Stimulated activated CD4-positive, alpha-beta T cell treated with anti-CD3 and anti-CD28 coated beads, Interleukin-4, amount 100 ng/mL, for 4 hours (primary cell): ENCODE results near the gene BSPRY.
"Not testable (repeated sequence)": the region's sequence is repeated elsewhere in the genome, so short reads cannot be mapped to it uniquely, and the experiment has no call there.

Experiments
- DNase-seq, 2 experiments: peaks; one replicate each; pipeline ENCODE4 v3.0.0-alpha.2; 2020

The BSPRY gene

GRCh38 chr9:113373256-113373655 is 23.9 kb downstream of the BSPRY start:
- DNase-seq: no peak

- no peak for DNase-seq
Measured at GRCh38 chr9:113373676-113374392, 24.5 kb downstream of the BSPRY start.

GRCh38 chr9:113375057-113376023 is 26.0 kb downstream of the BSPRY start:
- DNase-seq: no peak

GRCh38 chr9:113376634-113377567 is 27.6 kb downstream of the BSPRY start, which contains the start of gene HDHD3:
TSS of gene HDHD3 (minus strand) at chr9:113376986. CDS start at chr9:113374354, 2,632 bp downstream.
- DNase-seq: peak; percentile 74 to 81

DNA sequence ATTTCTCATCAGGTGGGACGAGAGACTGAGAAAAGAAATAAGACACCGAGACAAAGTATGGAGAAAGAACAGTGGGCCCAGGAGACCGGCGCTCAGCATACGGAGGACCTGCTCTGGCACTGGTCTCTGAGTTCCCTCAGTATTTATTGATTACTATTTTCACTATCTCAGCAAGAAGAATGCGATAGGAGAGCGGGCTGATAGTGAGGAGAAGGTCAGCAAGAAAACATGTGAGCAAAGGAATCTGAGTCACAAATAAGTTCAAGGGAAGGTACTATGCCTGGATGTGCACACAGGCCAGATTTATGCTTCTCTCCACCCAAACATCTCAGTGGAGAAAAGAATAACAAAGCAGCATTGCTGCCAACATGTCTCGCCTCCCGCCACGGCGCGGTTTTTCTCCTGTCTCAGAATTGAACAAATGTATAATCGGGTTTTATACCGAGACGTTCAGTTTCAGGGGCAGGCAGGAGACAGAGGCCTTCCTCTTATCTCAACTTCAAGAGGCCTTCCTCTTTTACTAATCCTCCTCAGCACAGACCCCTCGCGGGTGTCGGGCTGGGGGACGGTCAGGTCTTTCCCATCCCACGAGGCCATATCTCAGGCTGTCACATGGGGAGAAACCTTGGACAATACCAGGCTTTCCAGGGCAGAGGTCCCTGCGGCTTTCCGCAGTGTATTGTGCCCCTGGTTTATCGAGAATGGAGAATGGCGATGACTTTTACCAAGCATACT is 29.9 kb downstream of the BSPRY start:
- DNase-seq: not testable (repeated sequence)

DNA sequence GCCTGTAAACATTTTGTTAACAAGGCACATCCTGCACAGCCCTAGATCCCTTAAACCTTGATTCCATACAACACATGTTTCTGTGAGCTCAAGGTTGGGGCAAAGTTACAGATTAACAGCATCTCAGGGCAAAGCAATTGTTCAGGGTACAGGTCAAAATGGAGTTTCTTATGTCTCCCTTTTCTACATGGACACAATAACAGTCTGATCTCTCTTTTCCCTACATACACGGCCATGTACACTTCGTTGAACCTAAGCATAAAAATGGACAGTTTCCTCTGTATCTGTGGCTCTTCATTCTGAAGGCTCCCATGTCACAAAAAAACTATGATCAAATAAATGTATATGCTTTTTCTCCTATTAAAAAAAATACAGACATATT is 30.5 kb downstream of the BSPRY start:
- not testable (repeated sequence) for DNase-seq

DNA sequence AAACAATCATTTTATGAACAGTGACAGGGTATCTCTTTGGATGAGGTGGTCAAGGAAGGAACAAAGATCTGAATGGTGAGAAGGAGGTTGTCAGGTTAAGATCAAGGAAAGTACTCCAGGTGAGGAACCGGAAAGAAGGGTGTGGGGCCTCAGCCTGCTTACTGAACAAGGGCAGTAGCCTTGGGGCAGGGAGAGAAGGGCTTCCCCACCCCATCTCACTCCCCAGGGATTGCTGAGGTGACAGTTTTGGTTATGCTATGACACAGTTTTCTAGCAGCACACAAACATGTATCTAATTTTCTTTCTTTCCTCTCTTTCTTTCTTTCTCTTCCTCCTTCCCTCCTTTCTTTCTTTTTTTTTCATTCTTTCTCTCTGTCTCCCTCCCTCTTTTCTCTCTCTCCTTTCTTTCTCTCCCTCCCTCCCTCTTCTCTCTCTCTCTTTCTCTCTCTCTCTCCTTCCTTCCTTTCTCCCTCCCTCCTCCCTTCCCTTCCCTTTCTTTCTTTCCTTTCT is 31.6 kb downstream of the BSPRY start:
- no peak for DNase-seq

GRCh38 chr9:113381441-113381840 is 32.1 kb downstream of the BSPRY start:
- not testable (repeated sequence) for DNase-seq

DNA sequence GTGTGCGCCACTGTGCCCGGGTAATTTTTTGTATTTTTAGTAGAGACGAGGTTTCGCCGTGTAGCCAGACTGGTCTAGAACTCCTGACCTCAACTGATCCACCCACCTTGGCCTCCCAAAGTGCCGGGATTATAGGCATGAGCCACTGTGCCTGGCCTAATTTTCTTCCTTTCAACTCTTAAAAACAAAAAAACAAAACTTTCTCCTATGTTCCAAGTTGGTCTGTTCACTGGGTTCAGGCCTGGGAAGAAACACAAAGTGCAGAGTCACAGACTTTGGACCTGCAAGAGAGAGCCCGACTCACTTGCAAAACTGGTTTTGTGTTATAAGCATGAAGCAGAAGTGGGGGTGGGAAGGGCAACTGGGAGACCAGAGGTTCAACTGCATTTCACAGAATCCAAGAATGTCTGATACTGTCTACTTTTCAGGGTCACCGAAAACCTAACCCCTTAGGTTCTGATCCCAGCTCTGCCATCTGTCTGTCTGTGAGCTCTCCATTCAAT is 32.6 kb downstream of the BSPRY start:
- DNase-seq: no peak

GRCh38 chr9:113386571-113387393 is 37.4 kb downstream of the BSPRY start:
- DNase-seq: no peak

DNA sequence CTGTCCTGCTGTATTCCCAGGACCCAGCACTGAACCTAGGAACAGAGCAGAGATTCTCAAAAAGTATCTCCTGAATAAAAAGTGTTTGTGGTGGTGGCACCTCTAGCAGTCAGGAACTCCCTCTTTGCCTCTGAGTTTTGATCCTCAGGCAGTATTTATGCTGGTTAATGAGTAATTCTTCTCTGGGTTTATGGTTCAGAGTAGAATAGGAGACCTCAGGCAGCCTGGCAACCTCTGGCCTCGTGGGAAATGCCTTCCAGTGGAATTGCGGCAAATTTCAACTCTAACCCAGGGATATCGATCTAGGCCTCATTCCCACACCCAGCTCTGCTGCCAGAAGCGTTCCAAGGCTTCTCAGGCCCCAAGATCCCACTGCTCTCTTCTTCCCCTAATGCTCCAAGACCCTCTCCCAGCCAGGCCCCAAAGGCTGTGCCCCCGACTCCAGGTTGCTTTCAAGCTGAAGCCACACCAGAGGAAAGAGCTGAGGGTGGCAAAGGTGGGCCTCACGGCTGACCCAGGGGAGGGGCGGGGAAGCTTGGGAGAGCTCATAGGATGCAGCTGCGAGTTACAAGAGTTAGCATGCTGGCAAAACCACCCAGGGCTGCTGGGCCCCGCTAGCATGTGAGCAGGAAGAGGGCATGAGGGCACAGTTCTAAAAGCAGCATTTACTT is 38.4 kb downstream of the BSPRY start:
- DNase-seq: no peak

- no peak for DNase-seq
Measured at GRCh38 chr9:113388833-113389232, 39.5 kb downstream of the BSPRY start.

DNA sequence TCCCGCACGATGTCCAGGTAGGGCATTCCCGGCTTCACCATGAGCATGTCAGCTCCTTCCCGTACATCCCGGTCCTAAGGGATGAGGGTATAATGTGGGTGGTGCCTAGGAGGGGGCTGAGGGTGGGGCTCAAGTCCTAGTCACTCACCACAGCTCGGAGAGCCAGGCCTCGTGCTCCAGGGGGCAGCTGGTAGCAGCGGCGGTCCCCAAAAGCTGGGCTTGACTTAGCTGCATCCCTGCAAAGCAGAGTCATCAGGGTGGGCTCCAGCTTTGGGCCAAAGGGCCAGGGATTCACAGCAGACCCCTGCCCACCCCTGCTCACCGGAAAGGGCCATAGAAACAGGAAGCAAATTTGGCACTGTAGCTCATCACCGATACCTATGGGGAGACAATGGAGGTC is 40.1 kb downstream of the BSPRY start:
- DNase-seq: no peak

GRCh38 chr9:113390192-113390960 is 41.0 kb downstream of the BSPRY start:
- no peak for DNase-seq

GRCh38 chr9:113391917-113392316 is 42.6 kb downstream of the BSPRY start:
- DNase-seq: no peak

DNA sequence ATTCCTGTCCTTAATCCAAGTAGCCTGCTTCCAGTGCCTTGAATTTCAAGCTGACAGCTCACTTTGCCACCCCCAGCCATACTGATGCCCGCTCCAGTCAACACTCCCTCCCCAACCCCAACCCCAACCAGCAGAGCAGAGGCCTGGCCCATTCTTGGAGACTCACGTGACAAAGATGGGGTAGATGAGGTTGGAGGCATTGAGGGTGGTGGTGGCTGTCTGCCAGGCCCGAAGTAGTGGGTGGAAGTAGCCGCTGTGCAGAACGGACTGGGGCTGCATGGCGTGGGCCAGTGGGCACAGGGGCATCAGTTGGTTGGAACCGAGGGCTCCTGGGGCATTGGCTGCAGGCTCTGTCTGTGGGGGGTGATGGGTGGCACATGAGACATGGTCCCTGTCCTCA is 43.9 kb downstream of the BSPRY start:
- DNase-seq: no peak

DNA sequence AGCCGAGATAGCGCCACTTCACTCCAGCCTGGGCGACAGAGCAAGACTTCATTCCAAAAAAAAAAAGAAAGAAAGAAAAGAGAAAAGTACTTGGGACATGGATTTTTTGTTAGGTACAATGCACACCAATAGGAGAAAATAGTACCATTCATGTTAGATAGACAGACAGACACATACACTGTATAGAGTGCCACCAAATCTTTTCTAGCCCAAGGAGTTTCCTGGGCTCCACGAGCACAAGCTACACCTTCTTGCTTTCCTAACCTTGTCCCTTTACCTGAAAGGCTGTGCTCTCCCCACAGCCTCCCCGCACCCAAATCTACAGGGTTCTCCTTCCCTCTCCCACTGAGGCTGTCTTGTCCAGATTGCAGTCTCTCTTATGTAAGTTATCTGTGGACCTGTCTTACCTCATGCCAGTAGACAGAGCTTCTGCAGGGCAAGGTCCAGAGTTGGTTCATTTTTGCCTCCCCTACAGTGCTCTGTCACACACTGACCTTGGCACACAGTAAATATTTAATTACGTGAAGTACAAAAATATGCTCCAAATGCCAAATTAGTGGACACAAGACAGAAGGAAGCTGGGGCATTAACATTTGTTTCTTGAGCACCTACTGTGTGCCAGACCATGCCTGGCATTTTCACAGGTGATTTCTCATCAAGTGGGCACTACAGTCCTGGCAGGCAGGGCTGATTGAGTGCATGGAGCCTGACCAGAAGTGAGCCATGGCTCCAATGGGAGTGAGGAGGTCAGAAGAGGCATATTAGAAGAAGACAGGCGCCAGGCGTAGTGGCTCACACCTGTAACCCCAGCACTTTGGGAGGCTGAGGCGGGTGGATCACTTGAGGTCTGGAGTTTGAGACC is 45.9 kb downstream of the BSPRY start:
- DNase-seq: no peak

DNA sequence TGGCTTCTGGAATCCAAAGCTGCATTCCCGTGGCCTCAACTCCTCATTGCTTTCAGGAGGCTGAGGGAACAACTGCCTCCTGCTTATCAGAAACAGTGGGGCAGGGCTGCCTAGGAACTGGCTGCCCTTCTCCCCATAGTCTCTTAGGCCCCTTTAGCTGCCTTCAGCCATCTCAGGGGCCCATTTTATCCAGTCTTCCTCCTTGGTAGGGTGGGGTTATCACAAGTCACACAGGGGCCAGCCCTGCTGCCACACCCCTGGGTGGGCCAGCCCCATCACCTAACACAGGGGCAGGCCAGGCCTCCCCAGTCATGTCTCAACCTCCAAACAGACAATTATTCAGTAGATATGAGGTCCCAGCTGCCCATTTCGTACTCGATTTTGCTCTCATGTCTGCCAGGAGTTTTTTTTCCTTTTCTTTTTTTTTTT is 47.9 kb downstream of the BSPRY start:
- DNase-seq: no peak
